Left forelimb (tissue), 1 donor: ENCODE measurements around the gene LDLRAD4.

ENCODE experiments used
- DNase-seq: peaks from one replicate; pipeline ENCODE4 v3.0.0-alpha.2; 2018; ENCODE audit warnings: low spot score

Gene LDLRAD4

DNA sequence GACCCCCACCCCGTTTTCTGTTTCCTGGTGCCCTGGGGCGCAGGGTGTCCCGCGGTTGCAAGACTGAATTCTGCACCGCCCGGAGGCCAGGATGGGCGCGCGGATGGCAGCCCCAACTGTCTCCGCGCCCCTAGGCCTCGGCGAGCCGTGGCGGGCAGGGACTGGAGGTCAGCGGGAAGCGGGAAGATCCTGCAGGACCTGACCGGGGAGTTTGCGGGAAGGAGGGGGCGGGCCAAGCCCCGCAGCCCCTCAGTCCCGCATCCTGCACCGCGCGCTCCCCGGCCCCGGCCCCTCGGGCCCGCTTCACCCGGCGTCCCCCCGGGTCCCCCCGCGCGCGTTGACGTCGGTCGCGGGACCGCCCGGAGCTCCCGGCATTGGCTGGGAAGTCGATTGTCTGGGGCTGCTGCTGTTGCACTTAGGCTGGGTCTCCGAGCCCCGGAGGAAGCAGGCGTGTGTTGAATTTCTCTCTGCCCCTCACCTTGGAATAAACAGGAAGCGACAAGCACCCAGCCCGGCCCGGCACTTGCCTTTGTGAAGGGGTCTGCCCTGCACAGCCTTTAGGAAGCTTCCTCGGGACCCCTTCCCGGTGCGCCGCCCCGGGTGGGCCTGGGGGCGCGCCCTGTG is at the start of gene LDLRAD4:
TSS of gene LDLRAD4 (plus strand) at position 393 of the 624 bp plus-strand sequence.
- no peak for DNase-seq

GRCh38 chr18:13173578-13174145 is 44.9 kb upstream of the LDLRAD4 start:
- DNase-seq, result no peak

DNA sequence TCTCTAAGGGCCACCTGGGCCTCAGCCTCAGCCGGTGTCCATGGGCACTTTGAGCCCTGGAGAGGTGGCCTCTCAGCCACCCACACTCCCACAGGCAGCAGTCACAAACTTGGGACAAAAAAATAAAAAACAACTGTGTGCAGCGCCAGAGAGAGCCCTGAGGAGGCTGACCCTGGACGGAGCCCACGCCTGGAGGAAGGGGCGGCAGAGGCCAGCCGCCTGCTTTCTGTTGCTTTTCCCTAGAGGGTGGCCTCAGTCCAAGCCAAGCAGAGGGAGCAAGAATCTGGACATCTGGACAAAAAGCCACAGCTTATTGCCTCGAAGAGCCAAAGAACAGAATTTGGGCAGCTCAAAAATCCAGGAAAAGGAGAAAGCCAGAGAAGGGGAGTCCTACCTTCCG is 43.3 kb upstream of the LDLRAD4 start:
- no peak for DNase-seq

- DNase-seq, result no peak
Measured at GRCh38 chr18:13175754-13176210, 42.8 kb upstream of the LDLRAD4 start.

- no peak for DNase-seq
Measured at GRCh38 chr18:13176847-13177246, 41.7 kb upstream of the LDLRAD4 start.

DNA sequence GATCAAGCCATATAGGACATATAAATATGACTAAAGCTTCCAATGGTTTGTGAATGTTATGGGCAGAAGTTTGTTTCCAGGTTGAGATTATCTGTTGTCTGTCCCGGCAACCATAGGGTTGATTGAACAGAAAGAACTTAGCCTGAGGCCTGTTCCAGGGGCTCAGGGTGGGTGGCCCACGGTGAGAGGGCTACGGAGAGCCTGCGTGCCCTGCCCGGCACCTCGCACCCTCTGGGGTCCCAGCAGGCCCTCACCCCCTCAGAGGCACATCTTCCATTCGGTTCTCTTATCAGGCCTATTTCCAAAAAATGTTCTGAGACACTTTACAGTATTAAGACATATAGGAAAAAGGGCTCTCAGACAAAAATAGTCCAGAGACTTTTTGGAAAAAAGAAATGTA is 40.4 kb upstream of the LDLRAD4 start:
- no peak for DNase-seq

GRCh38 chr18:13178976-13179375 is 39.6 kb upstream of the LDLRAD4 start:
- DNase-seq, result no peak

- DNase-seq, result no peak
Measured at GRCh38 chr18:13179566-13180113, 38.9 kb upstream of the LDLRAD4 start.

GRCh38 chr18:13180614-13181375 is 37.8 kb upstream of the LDLRAD4 start:
- no peak for DNase-seq

- no peak for DNase-seq
Measured at GRCh38 chr18:13181765-13182164, 36.8 kb upstream of the LDLRAD4 start.

GRCh38 chr18:13183359-13183758 is 35.2 kb upstream of the LDLRAD4 start:
- DNase-seq, result no peak

DNA sequence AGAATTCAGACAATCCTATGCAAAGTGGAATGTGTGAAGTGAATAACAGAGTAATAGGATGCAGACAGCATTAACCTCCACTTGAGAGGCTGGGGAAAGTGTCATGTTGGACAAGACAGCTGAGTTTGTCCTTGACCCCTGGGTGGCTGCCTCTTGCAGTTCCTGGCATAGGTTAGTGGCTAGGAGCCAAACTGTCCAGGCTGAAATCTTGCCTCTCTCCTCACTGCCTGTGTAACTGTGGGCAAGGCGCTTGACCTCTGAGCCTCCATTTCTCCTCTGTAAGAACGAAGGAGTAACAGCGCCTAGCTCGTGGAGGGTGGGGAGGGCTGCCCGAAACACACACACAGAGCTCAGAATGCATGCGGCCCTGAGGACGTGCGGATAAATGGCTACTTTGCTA is 34.8 kb upstream of the LDLRAD4 start:
- no peak for DNase-seq

- no peak for DNase-seq
Measured at GRCh38 chr18:13184396-13184795, 34.2 kb upstream of the LDLRAD4 start.

DNA sequence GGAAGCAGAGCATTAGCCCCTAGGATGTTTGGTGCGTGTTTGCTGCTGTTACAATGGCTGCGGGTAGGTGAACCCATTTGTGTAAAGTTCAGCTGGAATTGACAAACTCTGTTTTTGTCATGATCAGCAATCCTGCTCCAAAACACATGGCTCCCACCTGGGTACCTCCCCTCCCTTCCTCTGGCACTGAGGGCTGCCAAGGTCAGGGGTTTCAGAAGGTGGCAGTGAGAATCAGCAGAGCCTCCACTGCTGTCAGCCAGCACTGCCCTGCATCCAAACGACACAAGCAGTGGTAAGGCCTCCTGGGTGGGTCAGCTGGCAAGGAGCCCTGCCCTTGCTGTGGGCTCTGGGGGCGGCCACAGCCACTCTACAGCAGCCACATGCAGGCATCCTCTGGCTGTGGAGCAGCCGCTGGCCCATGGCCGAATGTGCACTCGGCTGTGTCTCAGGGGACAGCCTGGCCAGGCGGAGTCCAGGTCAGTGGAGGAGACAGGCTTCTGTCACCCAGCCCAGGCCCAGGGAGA is 32.8 kb upstream of the LDLRAD4 start:
- DNase-seq, result no peak

- DNase-seq, result no peak
Measured at GRCh38 chr18:13186687-13187086, 31.9 kb upstream of the LDLRAD4 start.

DNA sequence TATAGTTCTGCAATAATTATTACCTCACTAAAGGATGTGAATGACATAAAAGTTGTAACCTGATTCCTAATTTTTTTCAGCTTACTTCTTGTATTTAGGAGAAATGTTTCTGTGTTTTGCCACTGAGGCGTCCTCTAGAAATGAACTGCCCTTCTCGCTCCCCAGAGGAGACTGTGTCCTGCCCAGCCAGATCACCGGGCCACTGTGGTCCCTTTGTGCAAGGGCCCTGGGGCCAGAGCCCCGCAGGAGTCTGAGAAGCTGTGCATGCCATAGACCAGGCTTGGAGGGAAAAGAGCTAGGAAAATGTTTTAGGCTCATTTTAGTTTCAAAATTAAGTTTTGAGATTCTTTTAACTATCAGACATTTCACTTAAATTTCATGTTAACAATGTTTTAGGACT is 31.1 kb upstream of the LDLRAD4 start:
- no peak for DNase-seq

- DNase-seq, result no peak
Measured at GRCh38 chr18:13191031-13191430, 27.5 kb upstream of the LDLRAD4 start.

- DNase-seq, result no peak
Measured at GRCh38 chr18:13191779-13192178, 26.8 kb upstream of the LDLRAD4 start.

DNA sequence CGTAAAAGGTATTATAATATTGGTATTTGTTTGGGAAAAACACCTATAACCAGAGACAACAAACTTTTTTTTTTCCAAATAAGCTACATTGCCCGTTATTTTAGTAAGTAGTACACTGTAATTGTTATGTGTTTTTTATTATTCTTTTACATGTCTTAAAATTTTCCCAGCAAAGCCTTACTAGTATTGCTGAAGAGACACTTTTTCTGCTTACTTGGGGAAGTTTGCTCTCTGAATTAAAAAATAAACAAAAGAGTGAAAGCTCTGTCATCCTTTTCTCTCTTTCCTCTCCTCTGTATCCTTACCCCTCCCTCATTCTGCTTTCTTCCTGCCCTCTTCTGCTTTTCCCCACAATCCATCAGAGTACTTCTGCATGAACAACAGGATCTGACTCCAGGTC is 25.6 kb upstream of the LDLRAD4 start:
- DNase-seq, result no peak

GRCh38 chr18:13194239-13194638 is 24.3 kb upstream of the LDLRAD4 start:
- DNase-seq, result no peak

- no peak for DNase-seq
Measured at GRCh38 chr18:13198701-13199100, 19.9 kb upstream of the LDLRAD4 start.

GRCh38 chr18:13199169-13199568 is 19.4 kb upstream of the LDLRAD4 start:
- DNase-seq, result no peak

DNA sequence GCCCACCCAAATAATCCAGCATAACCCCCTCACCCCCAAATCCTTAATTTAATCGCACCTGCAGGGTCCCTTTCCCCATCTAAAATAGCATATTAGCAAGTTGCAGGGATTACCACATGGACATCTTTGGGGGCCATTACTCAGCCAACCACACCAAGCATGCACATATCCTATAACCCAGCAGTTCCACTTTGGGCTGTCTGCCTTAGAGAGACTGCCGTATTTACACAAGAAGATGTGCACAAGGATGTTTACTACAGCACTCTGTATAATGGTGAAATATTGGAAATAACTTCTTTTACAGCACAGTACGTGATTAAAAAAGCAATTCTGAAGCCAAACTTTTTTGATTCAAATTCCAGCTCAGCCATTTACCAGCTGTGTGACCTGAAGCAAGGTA is 17.3 kb upstream of the LDLRAD4 start:
- DNase-seq, result no peak
